HG03571 (cell line): ENCODE measurements around the gene TLE2.

ENCODE experiments used
- ATAC-seq: cut with Tn5 transposase; IDR thresholded peaks from one replicate; pipeline ENCODE4 v1.9.1; 2021; ENCODE audit not compliant: unreplicated experiment

TLE2 gene

GRCh38 chr19:2962018-2962670 lies 66.9 kb downstream of the TLE2 start:
- no peak for ATAC-seq

- no peak for ATAC-seq
Observed at GRCh38 chr19:2960120-2960519, 69.0 kb downstream of the TLE2 start.

- no peak for ATAC-seq
Observed at GRCh38 chr19:2957160-2957559, 71.9 kb downstream of the TLE2 start.

- ATAC-seq, result no peak
Observed at GRCh38 chr19:2952953-2953481, 76.1 kb downstream of the TLE2 start.

GRCh38 chr19:2950286-2951124 lies 78.6 kb downstream of the TLE2 start:
- peak; percentile 93 for ATAC-seq

- ATAC-seq, result peak; percentile 18
Observed at GRCh38 chr19:2949939-2950285, 79.2 kb downstream of the TLE2 start.
